PFSK-1 (cell line): ENCODE results near the gene TSPAN4.

Experiments used
- TAF1 ChIP-seq: IDR thresholded peaks from 2 replicates; pipeline ENCODE4 v1.6.1; 2012; ENCODE audit warnings: low read length, control low read depth, borderline replicate concordance; ENCODE audit not compliant: insufficient read depth
- TF ChIP-seq, protein P1 (sequence below), 2 experiments: IDR thresholded peaks; 2 replicates each; pipeline versions ENCODE4 v1.6.1 to v1.8.0; 2011 to 2012; ENCODE audit warnings: low read depth in 2 of 2, low read length in 2 of 2, control low read depth in 1 of 2, inconsistent platforms in 1 of 2, mild to moderate bottlenecking in 1 of 2, moderate library complexity in 1 of 2; ENCODE audit not compliant: insufficient read depth in 1 of 2

DNA sequence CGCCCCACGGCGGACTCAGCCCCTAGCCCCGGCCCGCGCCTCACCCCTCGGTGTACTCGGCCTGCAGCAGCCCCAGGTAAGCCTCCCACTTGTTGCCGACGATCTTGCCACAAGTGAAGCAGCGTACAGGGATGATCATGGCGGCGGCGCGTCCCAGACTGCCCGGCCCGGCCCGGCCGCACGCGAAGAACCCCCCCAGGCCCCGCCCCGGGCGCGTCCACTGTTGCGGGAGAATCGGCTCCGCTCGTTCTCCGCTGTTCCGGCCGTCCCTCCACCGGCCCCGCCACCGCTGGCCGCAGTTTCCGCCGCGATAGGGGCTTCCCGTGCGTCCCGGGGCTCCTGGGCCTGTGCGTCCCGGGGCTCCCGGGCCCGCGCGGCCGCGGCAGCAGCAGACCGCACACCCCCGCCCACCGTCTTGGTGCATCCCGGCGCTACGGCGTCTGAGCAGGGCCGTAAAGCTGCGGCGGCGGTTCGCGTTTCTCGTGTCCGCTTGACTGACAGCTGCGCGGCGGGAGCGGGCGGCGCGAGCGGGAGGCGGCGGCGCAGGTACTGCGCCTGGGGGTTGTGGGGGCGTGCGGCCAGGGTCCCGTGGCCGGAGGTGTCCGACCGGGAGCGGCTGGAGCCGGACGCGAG, at the start of gene TSPAN4, which contains the start of gene POLR2L:
- TF ChIP-seq, protein P1, sequence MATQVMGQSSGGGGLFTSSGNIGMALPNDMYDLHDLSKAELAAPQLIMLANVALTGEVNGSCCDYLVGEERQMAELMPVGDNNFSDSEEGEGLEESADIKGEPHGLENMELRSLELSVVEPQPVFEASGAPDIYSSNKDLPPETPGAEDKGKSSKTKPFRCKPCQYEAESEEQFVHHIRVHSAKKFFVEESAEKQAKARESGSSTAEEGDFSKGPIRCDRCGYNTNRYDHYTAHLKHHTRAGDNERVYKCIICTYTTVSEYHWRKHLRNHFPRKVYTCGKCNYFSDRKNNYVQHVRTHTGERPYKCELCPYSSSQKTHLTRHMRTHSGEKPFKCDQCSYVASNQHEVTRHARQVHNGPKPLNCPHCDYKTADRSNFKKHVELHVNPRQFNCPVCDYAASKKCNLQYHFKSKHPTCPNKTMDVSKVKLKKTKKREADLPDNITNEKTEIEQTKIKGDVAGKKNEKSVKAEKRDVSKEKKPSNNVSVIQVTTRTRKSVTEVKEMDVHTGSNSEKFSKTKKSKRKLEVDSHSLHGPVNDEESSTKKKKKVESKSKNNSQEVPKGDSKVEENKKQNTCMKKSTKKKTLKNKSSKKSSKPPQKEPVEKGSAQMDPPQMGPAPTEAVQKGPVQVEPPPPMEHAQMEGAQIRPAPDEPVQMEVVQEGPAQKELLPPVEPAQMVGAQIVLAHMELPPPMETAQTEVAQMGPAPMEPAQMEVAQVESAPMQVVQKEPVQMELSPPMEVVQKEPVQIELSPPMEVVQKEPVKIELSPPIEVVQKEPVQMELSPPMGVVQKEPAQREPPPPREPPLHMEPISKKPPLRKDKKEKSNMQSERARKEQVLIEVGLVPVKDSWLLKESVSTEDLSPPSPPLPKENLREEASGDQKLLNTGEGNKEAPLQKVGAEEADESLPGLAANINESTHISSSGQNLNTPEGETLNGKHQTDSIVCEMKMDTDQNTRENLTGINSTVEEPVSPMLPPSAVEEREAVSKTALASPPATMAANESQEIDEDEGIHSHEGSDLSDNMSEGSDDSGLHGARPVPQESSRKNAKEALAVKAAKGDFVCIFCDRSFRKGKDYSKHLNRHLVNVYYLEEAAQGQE (IDR thresholded peaks at IDR 0.05; ENCODE audit: insufficient read depth in 1 of 2, low read depth in 2 of 2, low read length in 2 of 2) = 0 out of 4 replicates have a peak, but pooled peaks of 1 of the 2 experiments have one; percentile 19
- peak; percentile 88; the same call in 1 of the 2 replicates for TF ChIP-seq TAF1
